ENCODE measurements around the gene CREB3L2. TPM values are rescaled to one million over a fixed set of nuclear protein-coding genes. Genes with fewer than 3 reads are reported as not detected.

The CREB3L2 gene
- total RNA-seq, 4 donors from 2014 or later, result 16.4 to 37.0 (median 19.9) TPM

DNA sequence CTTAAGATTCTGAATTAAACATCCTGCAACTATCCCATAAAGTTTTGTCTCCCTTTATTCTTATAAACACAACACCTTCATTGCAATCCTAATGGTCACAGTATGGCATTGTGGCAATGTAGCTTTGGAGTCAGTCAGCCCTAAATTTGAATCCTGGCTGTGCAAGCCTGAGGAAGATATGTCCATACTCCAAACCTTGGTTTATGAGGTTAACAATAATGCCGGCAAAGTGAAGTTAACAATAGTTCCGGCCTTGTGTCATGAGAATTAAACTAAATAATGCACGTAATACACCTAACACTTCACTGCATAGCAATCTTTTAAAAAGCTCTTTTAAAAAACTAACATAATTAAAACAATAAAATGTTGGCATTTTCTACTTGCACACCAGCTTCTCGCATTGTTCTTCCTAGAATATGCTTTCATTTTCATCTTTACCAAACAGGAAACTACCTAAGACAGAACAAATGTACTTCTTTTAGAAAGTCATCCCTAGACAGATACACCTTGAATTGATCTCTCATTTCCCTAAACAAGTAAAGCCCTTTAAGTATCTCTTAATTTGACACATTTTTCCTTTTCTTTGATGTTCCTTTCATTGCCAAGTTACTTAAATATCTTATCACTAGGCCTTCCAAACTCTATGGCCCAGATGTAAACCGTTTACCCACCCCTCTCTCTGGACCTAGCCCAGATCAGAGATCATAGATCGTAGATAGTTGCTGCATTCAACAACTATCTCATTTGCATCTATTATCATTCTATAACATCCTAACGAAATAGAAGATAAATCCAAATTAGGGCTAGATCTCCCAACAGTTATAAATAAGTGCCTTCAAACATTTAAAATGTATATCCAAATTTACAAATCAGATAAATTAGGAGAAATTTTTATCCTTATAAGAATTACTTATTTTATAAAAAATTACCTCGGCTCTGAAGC is 66.7 kb downstream of the CREB3L2 start:
- WGBS, 2 donors (ENCODE audit: low coverage in 1 of 2), result 39 to 43% methylated on average over 8 of the region's 8 CpGs
- TF ChIP-seq EP300 (IDR thresholded peaks at IDR 0.05; ENCODE audit: low read depth) (no peak), POLR2AphosphoS5 (IDR thresholded peaks at IDR 0.05) (no peak), POLR2A (IDR thresholded peaks at IDR 0.05) (no peak)
- TF ChIP-seq, protein P1, sequence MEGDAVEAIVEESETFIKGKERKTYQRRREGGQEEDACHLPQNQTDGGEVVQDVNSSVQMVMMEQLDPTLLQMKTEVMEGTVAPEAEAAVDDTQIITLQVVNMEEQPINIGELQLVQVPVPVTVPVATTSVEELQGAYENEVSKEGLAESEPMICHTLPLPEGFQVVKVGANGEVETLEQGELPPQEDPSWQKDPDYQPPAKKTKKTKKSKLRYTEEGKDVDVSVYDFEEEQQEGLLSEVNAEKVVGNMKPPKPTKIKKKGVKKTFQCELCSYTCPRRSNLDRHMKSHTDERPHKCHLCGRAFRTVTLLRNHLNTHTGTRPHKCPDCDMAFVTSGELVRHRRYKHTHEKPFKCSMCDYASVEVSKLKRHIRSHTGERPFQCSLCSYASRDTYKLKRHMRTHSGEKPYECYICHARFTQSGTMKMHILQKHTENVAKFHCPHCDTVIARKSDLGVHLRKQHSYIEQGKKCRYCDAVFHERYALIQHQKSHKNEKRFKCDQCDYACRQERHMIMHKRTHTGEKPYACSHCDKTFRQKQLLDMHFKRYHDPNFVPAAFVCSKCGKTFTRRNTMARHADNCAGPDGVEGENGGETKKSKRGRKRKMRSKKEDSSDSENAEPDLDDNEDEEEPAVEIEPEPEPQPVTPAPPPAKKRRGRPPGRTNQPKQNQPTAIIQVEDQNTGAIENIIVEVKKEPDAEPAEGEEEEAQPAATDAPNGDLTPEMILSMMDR (IDR thresholded peaks at IDR 0.05), result no peak
- no peaks in the 10 kb centered on the region for H3K36me3 ChIP-seq
- H3K4me3 ChIP-seq, result peak overlapping the region in 3 of 4 donors; percentile 8 to 29 (median 8)
- no peaks in the 10 kb centered on the region for H3K27me3 ChIP-seq
- intact Hi-C loops (cut with DNase I; ENCODE audit: low total_unique reads), result no loop called here
- H3K4me1 ChIP-seq, result peaks cover 30 to 66% (median 56%) of the 10 kb centered on the region in 4 donors
- no peaks in the 10 kb centered on the region for H3K9me3 ChIP-seq
- DNase-seq, result no peak
- peak overlapping the region; percentile 67 to 76 (median 74) for H3K27ac ChIP-seq
- in situ Hi-C loops (cut with MboI; ENCODE audit: low pct_ligation_motif_present in 1 of 4, low pct_unique_long_range_greater_than_20kb in 1 of 4, low sequenced_read_pairs in 3 of 4), result loop anchor here in 1 of 4 donors (10.0 kb wide), 1 partner anchor 60 kb away; no protein-coding TSS in a partner anchor

DNA sequence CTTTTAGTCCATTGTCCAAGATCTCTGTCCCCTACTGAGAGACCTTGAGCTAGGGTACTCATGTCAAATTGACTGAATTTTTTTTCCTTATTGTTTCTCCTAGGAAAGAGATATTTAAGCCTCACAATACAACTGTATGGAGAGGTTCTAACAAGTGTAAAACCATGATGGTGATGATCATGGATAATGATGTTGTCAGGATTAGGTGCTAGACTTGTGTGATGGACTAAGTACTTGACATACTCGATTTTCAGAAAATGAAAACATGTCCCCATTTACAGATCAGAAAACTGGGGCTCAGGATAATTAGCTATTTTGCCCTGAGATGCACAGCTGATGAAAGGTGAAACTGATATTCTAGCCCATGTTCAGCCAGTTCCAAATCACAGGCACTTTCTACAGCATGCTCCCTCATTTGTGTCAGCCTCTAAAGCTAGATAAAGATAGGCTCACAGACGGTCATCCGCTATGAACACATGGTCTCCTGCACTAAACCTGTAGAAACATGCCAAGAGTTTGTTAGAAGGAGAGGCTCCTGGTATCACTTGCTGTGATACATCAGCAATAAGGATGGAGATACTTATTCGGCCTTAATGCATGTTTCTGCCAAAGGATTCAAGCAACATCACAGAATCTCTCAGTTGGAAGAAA is 67.6 kb downstream of the CREB3L2 start:
- in situ Hi-C loops (cut with MboI; ENCODE audit: low pct_ligation_motif_present in 1 of 4, low pct_unique_long_range_greater_than_20kb in 1 of 4, low sequenced_read_pairs in 3 of 4), result loop anchor here in 1 of 4 donors (10.0 kb wide), 1 partner anchor 60 kb away; no protein-coding TSS in a partner anchor
- peaks cover 30 to 63% (median 53%) of the 10 kb centered on the region in 4 donors for H3K4me1 ChIP-seq
- no peaks in the 10 kb centered on the region for H3K36me3 ChIP-seq
- peak overlapping the region; percentile 67 to 76 (median 74) for H3K27ac ChIP-seq
- H3K4me3 ChIP-seq, result peak overlapping the region in 1 of 4 donors; percentile 29
- H3K27me3 ChIP-seq, result no peaks in the 10 kb centered on the region
- TF ChIP-seq POLR2AphosphoS5 (IDR thresholded peaks at IDR 0.05) (no peak), EP300 (IDR thresholded peaks at IDR 0.05; ENCODE audit: low read depth) (no peak), POLR2A (IDR thresholded peaks at IDR 0.05) (no peak)
- TF ChIP-seq, protein P1 (IDR thresholded peaks at IDR 0.05), result no peak
- WGBS, 2 donors (ENCODE audit: low coverage in 1 of 2), result 72 to 81% methylated on average over 2 to 4 of the region's 4 CpGs
- DNase-seq, result no peak
- no peaks in the 10 kb centered on the region for H3K9me3 ChIP-seq
- intact Hi-C loops (cut with DNase I; ENCODE audit: low total_unique reads), result no loop called here

DNA sequence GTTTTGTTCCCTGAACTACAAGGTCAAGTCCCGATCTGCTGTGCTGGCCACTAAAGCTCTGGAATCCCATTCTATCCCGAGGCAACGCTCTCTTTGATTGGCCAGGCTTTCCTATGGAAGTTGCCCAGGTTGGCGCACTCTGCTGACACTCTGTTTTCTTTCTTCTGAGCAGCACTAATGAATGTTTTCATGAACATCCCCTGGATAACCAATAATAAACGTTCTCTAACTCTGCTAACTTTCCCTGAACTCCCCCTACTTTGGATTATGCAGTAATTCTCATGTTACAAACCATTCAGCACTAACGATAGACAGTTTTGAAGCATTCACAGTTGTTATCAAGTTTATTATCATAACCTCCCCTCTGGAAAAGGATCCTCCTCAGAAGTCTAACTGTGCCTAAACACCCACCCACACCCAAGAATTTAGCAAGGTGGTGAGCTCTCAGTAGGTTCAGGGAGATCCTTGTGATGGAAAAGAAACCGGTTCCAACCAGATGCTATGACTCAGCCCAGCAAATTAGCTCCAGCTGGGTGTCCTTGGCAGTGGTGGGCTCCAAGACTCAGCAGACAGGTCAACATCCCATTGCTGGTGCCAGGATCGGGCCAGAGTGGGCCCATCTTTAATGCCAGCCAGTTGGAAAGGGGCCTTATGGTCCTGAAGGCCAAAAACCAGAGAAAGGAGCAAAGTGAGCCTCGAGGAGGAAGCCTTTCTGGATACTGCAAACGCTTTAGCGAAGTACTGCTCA is 68.4 kb downstream of the CREB3L2 start:
- Histone ChIP-seq H3K4me1 (peaks cover 30 to 63% (median 53%) of the 10 kb centered on the region in 4 donors), H3K27me3 (no peaks in the 10 kb centered on the region), H3K27ac (peak overlapping the region; percentile 67 to 76 (median 74)), H3K36me3 (no peaks in the 10 kb centered on the region), H3K4me3 (no peak overlapping the region), H3K9me3 (no peaks in the 10 kb centered on the region)
- intact Hi-C loops (cut with DNase I; ENCODE audit: low total_unique reads) (no loop called here), in situ Hi-C loops (cut with MboI; ENCODE audit: low pct_ligation_motif_present in 1 of 4, low pct_unique_long_range_greater_than_20kb in 1 of 4, low sequenced_read_pairs in 3 of 4) (loop anchor here in 1 of 4 donors (10.0 kb wide), 1 partner anchor 61 kb away; no protein-coding TSS in a partner anchor)
- DNase-seq, result no peak
- WGBS, 2 donors (ENCODE audit: low coverage in 1 of 2), result 64 to 75% methylated on average over 8 to 11 of the region's 11 CpGs
- TF ChIP-seq EP300 (IDR thresholded peaks at IDR 0.05; ENCODE audit: low read depth), result no peak
- TF ChIP-seq POLR2AphosphoS5 (IDR thresholded peaks at IDR 0.05), result no peak
- TF ChIP-seq POLR2A (IDR thresholded peaks at IDR 0.05), result no peak
- TF ChIP-seq, protein P1 (IDR thresholded peaks at IDR 0.05), result no peak
